ENCODE results near the gene TMEM87A.
"Not testable (repeated sequence)": the region's sequence is repeated elsewhere in the genome, so short reads cannot be mapped to it uniquely, and the experiment has no call there.

Gene TMEM87A

GRCh38 chr15:42272939-42273899 is at the start of gene TMEM87A, which contains the start of gene GANC:
TMEM87A (minus strand) TSS chr15:42273433; CDS start chr15:42273398, 35 bp downstream.
GANC (plus strand) TSS chr15:42273201; CDS start chr15:42274482, 1,281 bp downstream.
- peak; percentile 94 for DNase-seq

- no peak for DNase-seq
Observed at GRCh38 chr15:42319206-42319605, 46.0 kb upstream of the TMEM87A start.

- not testable (repeated sequence) for DNase-seq
Observed at GRCh38 chr15:42316282-42316805, 43.1 kb upstream of the TMEM87A start.

GRCh38 chr15:42315521-42315920 is 42.3 kb upstream of the TMEM87A start:
- no peak for DNase-seq

- no peak for DNase-seq
Observed at GRCh38 chr15:42314818-42315217, 41.6 kb upstream of the TMEM87A start.

GRCh38 chr15:42313463-42313862 is 40.2 kb upstream of the TMEM87A start:
- no peak for DNase-seq

GRCh38 chr15:42306681-42307080 is 33.4 kb upstream of the TMEM87A start:
- DNase-seq: no peak

GRCh38 chr15:42301004-42301403 is 27.8 kb upstream of the TMEM87A start:
- not testable (repeated sequence) for DNase-seq

- no peak for DNase-seq
Observed at GRCh38 chr15:42289166-42289565, 15.9 kb upstream of the TMEM87A start.

GRCh38 chr15:42287931-42288330 is 14.7 kb upstream of the TMEM87A start:
- DNase-seq: no peak

GRCh38 chr15:42286445-42287029 is 13.3 kb upstream of the TMEM87A start:
- no peak for DNase-seq

GRCh38 chr15:42285034-42285433 is 11.8 kb upstream of the TMEM87A start:
- no peak for DNase-seq

GRCh38 chr15:42284551-42284950 is 11.3 kb upstream of the TMEM87A start:
- DNase-seq: no peak

GRCh38 chr15:42283671-42284070 is 10.4 kb upstream of the TMEM87A start:
- DNase-seq: no peak

GRCh38 chr15:42282926-42283325 is 9.7 kb upstream of the TMEM87A start:
- DNase-seq: no peak

GRCh38 chr15:42282344-42282743 is 9.1 kb upstream of the TMEM87A start:
- no peak for DNase-seq

- DNase-seq: no peak
Observed at GRCh38 chr15:42279234-42279723, 6.0 kb upstream of the TMEM87A start.

- no peak for DNase-seq
Observed at GRCh38 chr15:42276762-42277161, 3.5 kb upstream of the TMEM87A start.

- no peak for DNase-seq
Observed at GRCh38 chr15:42275780-42276391, 2.7 kb upstream of the TMEM87A start.

- no peak for DNase-seq
Observed at GRCh38 chr15:42274702-42274989, 1.4 kb upstream of the TMEM87A start.

GRCh38 chr15:42273900-42274701 is 868 bp upstream of the TMEM87A start:
- peak; percentile 78 for DNase-seq

- DNase-seq: no peak
Observed at GRCh38 chr15:42270996-42271395, 2.2 kb downstream of the TMEM87A start.

GRCh38 chr15:42270551-42270950 is 2.7 kb downstream of the TMEM87A start:
- no peak for DNase-seq
